ENCODE data around the gene C2orf49.

GRCh38 chr2:105339414-105339813 is 2.1 kb downstream of the C2orf49 start:
- TF ChIP-seq EZH2 (IDR thresholded peaks at IDR 0.05; ENCODE audit: borderline replicate concordance, low read depth, low read length) (no peak), CHCHD3 (CRISPR knock-in tag; IDR thresholded peaks at IDR 0.05) (no peak), MAZ (CRISPR knock-in tag; conservative IDR thresholded peaks at IDR 0.05 in 1 of 2, IDR thresholded peaks at IDR 0.05 in 1 of 2) (no peak), ZNF24 (IDR thresholded peaks at IDR 0.05) (no peak), ATF3 (IDR thresholded peaks at IDR 0.05) (no peak), ATF3 (CRISPR knock-in tag; conservative IDR thresholded peaks at IDR 0.05) (no peak), EP300 (IDR thresholded peaks at IDR 0.05; ENCODE audit: low read length) (no peak)

Data from K562 (cell line).